Activated T-cell treated with anti-CD3 and anti-CD28 coated beads for 48 hours (primary cell): Measurements from ENCODE around the gene JAZF1.

ENCODE experiments used
- DNase-seq: peaks from one replicate; pipeline ENCODE4 v3.0.0-alpha.2; 2020; ENCODE audit warnings: low read depth

Gene JAZF1

DNA sequence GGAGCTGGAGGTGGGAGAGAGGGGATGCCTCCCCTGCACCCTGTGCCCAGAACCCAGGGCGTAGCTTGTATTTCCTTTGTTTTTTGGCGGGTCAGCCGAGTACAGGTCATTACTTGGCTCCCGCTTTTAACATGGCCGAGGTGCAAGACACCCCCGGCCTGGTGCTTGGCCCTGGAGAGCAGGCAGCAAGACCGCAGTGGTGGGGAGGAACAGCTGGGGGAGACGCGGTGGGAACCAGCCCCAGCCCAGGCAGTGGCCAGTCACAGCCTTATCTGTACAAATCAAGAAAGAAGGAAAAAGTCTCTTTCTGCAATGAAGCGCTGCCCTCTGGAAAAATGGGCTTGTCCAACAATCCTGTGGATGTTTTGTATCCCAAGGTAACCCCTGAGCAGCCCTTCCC, 341.5 kb downstream of the JAZF1 start:
- no peak for DNase-seq

DNA sequence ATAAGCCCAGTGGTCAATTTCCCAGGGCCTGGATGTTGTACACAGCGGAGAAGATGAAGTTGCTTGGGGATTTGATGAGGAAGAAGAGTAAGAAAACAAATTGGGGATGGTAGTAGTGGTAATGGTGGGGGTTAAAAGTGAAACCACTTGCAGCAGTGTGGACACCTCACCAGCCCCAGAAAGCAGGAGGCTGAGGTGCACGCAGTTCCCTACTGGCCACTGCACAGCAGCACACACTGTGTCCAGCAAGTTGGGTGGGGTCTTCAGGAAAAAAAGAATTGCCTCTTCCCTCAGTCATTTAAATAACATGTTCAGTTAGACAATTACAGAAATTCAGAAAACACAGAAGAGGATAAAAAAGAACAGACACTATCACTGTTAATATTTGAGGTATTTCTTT, 344.1 kb downstream of the JAZF1 start:
- no peak for DNase-seq

DNA sequence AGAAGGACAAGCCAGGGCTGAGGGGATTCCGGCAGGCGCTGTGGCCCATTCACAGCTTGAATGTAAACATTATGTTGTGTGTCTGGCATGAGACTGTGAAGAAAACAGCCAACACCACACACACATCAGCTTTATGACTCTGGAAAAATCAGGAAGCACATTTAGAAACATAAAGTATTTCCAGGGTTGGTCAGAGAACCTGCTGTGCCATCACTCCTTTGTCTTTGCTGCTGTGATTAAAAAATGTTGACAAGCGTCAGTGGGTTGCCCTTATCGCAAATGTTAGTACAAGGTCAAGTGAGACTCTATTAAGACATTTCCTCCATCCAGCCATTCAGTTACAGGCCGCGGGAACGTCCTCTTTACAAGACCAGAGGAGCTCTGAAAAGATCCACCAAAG, 345.2 kb downstream of the JAZF1 start:
- DNase-seq = no peak

DNA sequence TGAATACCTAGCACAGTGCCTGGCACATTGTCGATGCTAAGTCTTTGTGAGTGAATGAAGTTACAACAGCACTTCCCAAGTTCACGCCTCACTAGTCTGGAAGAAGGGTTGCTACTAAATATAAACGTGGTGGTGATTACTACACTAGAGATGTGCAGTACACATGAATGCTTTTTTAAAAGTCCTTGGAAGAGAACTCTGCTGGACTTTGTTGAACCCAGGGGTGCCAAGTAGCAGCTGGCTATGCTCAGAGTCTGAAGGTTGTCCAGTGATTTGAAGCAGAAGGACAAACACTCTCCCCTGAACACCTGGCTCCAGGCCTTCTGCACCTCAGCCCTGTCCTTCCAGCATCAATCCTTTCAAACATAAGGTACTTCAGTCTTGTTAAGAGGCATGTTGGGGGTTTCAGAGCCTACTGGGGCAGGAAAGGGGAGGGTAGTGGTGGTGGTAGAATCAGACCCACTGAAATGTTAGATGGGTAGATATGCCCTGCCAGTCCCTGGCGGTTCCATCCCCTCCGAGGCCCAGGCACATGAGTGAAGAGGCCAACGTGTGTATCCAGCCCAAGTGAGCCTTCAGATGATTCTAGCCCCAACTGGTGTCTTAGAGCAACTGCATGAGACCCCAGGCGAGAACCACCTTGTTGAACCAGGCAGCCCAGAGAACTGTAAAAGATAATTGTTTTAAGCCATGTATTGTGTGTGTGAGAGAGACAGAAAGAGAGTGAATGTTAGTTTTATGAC, 346.2 kb downstream of the JAZF1 start:
- no peak for DNase-seq

DNA sequence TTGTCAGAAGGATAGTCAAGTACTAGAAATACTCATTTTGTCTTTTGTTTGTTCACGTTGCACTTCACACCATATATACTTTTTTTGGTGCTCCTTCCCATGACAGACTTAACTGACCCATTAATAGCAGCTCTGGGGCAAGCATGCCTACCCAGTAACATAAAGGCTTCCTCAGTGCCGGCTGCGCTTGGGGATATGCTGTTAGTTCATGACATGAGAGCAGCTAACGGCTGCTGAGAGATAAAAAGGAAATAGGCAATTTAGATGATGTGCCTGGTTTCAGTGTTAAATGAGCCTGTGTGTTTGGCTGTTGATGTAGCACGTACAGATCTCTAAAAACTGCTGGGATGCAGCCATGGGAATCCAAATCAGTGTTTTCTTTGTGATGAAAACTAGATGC, 354.2 kb downstream of the JAZF1 start:
- no peak for DNase-seq

DNA sequence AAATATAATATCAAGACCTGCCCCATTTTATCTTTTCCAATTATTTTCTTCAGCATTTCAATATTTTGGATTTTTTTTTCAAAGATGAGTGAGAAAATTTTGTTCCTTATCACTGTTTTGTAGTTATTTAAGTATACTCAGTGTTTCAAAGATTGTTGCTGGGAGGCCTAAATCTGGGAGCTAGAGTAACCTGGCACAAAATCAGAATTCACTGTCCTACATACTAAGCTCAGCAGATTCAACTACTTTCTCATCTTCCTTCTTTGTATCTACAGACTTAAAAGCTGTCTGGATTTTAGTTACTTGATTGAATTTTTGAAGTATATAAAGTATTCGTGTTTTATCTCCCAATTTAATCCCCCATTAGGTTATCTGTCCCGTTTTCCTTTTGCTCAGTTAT, 354.7 kb downstream of the JAZF1 start:
- DNase-seq = no peak

DNA sequence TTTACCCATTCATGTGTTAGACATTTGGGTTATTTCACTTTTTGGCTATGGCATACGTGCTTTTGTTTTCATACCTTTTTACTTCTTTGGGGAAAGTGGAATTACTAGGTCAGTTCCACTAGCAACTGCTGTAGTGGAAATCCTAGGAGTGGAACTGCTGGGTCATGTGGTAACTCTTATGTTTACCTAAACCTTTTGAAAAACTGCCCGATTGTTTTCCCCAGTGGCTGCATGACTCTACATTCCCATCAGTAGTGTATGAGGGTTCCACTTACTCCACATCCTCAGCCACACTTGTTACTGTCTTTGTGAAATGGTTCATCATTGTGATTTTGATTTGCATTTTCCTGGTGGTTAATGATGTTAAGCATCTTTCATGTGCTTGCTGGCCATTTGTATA, 358.4 kb downstream of the JAZF1 start:
- no peak for DNase-seq

DNA sequence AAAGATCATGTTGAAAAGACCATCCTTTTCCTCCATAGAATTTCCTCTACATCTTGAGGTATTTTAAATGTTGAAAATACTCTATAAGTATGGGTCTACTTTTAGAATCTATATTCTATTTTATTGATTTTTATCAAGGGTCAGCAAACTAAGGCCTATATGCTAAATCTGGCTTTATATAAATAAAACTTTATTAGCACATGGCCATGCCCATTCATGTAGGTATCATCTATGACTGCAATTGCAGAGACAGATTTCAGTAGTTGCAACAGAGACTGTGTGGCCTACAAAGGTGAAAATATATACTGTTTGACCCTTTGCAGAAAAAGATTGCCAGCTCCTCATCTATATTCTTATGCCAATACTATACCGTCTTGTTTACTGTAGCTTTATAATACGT, 367.9 kb downstream of the JAZF1 start:
- no peak for DNase-seq

DNA sequence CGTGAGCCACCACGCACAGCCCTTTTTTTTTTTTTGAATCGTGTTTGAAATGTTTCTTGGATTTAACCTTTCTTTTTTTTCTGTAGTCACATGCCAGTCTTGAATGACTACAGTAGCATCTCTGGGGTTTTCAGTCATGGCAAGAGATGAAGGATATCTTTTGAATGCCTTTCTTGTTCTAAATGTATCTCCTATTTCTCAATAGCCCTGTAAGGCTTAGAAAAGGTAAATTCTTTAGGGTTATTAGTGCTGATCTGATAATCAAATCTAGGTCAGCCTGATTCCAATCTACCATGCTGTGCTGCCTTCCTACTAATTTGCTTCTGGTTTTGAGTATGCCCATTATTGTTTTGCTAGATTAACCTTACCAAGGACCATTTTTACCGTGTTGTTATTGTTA, 370.4 kb downstream of the JAZF1 start:
- DNase-seq = no peak

DNA sequence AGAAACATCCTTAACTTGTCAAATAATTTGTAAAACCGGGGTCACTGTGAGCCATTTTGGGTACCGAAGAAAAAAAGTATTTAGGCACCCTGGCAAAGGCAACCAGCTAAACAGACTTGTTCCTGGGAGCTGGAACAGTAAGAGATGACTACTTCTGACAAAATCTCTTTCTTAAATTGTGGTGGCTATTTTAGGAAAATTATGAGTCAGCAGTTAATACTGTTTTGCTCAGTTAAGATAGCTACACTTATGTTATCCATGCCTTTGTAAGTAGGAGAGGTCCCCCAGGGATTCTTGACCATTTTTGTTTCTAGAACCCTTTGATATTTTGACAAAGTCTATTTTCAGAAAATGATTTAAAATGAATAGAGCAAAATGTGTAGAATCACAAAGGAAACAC, 372.0 kb downstream of the JAZF1 start:
- no peak for DNase-seq

DNA sequence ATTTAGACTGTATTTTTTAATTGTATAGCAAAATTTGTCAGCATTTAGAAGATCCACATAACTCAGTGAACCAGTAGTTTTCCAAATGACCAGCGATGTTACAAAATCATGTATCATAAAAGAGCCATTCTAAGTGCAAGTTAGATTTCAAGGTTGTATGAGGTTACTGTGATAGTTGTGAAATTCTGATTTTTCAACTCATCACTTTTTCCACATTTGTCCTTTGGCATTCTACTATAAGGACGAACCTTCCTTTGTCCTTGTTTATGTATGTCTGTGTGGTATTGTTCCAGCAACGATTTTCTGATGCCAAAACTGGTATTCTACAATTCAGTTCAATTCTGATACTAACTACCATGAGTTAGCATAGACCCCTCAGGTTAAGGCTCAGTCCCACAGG, 376.5 kb downstream of the JAZF1 start:
- DNase-seq = no peak

DNA sequence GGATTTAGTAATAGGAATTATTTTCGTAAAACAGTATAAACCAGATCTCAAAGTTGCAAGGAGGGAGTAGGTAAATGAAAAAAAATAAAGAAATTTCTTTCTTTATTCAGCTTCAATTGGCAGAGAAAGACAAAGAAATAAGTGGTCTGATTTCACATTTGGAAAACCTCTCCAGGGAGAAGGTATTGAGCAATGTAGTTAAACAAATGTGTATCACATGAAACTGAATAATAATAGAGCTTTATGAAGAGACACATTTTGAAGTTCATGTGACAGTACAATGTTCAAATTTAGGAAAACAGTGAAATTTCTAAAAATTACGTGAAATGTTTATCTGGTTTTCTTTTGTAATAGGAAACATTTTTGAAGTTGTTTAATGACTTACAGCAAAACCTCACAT, 377.6 kb downstream of the JAZF1 start:
- DNase-seq = no peak

DNA sequence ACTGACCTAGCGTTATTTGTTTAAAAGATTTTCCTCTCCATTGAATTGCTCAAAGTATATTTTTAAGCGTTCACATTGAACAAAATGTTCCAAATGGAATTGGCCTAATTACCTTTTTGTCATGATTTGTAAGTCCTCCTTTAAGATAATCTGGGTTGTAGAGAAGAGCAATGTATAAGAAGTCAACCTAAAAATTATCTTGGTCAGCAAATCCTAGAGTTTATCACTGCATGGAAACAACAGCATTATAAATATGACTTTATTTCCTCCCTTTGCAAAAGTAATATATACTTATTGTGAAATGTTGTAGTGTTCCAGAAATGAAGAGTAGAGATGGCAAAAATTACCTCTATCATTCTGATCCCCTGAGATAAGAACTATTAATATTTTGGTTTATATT, 381.4 kb downstream of the JAZF1 start:
- DNase-seq = no peak

DNA sequence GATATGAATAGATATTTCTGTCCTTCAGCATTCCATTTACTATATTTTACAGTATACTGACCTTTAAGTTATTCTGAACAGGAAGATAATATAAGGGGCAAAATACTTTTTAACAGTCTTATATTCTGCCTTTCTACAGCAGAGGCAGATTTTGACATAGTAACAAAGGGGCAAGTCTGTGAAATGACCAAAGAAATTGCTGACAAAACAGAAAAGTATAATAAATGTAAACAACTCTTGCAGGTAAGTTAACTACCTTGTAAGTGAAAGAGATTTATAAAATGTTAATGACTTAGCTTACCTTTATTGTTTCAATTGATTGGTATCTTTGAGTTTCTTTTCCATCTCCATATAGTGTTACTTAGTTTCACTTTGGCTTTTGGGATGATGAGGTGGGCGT, 384.6 kb downstream of the JAZF1 start:
- no peak for DNase-seq

DNA sequence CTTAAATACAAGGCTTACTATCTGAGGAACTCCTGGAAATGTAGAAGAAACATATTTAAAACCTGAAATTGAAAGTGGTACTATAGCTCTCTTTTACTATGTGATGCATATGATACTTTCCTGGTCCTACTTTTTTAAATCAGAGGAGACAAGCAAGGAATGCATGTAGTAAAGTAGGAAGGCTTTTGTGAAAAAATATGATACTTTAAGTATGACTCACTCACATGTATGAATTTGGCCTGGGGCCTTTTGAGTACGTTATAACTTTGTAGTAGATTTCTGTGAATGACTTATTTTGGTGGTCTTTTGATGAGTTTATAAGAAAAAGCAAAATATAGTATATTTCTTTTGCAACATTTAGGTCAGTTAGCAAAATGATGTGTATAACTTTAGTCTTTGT, 386.8 kb downstream of the JAZF1 start:
- no peak for DNase-seq

DNA sequence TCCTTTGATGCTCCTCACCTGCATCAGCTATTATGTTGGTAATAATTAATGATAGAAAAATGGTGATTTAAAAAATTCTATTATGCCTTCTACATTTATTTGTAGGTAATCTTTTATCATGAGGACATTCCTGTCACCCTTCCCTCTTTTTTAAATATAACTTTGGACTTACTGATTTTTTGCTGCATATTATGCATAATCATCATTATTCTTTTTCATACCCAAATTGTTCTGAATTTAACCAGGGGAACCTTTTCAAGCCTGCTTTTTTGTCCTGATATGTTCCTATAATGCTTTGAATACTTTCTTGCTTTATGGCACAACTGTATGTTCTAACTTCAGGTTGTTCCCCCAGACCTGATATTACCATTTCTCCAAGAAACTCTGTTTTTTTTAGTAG, 392.2 kb downstream of the JAZF1 start:
- DNase-seq = no peak

DNA sequence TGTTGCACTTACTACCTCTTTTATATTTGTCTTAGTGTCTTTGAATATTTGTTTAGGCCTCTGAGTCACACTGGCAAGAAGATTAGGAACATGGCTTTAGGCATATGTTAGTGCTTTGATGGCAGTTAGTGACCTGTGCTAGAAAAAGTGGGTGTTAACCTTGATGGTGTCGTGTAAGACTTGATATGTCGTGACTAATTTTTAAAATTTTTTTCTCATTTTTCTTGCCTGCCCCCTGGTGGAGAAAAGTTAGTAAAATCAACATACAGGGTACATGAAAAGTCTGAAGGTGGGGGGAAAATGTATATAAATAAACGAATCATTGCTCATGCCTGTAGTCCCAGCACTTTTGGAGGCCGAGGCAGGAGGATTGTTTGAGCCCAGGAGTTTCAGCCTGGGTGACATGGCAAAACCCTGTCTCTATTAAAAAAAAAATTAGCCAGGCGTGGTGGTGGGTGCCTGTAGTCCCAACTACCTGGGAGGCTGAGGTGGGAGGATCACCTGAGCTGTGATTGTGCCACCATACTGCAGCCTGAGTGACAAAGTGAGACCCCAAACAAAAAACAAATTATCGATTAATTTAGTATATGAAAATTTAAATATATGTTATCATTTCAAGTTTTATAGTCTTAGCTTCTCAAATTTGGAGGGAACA, 396.1 kb downstream of the JAZF1 start:
- no peak for DNase-seq

DNA sequence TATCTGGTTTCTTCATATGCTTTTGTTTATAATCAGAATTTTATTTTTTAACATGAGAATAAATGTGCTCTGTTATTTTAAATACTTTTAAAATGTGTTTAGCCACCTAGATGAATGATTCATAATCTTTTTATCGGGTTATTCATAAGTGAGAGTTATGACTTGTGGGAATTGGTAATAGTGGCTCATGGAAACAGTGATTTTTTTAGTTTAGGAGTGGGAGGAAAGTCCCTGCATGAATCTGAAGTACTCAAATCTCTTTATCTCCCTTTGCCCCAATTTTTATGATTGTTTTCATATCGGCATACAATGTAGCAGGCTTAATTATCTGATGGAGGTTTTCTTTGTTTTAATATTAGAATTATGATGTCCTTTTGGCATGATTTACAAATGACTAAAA, 397.7 kb downstream of the JAZF1 start:
- DNase-seq = no peak

DNA sequence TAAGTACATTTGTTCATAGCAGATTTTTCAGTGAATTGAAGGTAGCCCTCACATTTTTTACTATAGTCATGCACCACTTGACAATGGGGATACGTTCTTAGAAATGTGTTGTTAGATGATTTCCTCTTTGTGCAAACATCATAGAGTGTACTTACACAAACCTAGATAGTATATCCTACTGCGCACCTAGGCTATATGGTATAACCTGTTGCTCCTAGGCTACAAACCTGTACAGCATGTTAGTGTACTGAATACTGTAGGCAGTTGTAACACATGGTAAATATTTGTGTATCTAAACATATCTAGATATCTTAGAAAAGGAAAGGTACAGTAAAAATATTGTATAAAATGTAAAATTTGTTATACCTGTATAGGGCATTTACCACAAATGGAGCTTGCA, 399.4 kb downstream of the JAZF1 start:
- no peak for DNase-seq
